Fibroblast of mammary gland (primary cell): ENCODE measurements around the gene PBX1.
A peak's percentile ranks its signal among the peaks of the same experiment; 100 is the strongest.

ENCODE experiments used
- DNase-seq: peaks from one replicate; pipeline ENCODE4 v3.0.0-alpha.2; 2010; ENCODE audit warnings: low read depth
- H3K4me3 ChIP-seq: 2 replicates; pipeline ENCODE4 v1.5.1; 2011; ENCODE audit warnings: low read depth, mild to moderate bottlenecking, low read length, moderate library complexity; ENCODE audit not compliant: control insufficient read depth
- TF ChIP-seq, protein P1 (sequence below): conservative IDR thresholded peaks from 2 replicates; pipeline ENCODE4 v1.5.1; 2011; ENCODE audit warnings: low read depth, low read length, inconsistent platforms; ENCODE audit not compliant: control insufficient read depth, insufficient read depth

PBX1 gene

DNA sequence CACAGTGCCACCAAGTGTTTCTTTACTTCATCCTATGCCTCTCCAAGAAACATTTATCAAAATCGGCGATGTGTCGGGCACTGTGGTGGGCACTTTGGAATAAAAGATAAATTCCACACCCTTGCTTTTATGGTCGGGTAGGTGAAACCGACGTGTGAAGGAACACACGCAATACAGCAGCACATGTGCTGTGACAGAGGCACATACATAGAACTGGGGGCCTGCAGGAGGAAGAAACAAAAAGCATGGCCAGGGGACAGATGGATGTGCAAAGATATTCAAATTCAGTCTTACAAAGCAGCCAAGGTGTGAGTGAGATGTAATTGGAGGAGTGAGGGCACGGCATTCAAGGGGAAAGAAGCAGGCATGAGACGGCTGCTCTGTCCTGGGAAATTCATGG, 282.0 kb downstream of the PBX1 start:
- DNase-seq: no peak
- TF ChIP-seq, protein P1, sequence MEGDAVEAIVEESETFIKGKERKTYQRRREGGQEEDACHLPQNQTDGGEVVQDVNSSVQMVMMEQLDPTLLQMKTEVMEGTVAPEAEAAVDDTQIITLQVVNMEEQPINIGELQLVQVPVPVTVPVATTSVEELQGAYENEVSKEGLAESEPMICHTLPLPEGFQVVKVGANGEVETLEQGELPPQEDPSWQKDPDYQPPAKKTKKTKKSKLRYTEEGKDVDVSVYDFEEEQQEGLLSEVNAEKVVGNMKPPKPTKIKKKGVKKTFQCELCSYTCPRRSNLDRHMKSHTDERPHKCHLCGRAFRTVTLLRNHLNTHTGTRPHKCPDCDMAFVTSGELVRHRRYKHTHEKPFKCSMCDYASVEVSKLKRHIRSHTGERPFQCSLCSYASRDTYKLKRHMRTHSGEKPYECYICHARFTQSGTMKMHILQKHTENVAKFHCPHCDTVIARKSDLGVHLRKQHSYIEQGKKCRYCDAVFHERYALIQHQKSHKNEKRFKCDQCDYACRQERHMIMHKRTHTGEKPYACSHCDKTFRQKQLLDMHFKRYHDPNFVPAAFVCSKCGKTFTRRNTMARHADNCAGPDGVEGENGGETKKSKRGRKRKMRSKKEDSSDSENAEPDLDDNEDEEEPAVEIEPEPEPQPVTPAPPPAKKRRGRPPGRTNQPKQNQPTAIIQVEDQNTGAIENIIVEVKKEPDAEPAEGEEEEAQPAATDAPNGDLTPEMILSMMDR: no peak
- H3K4me3 ChIP-seq: no peak overlapping the region

DNA sequence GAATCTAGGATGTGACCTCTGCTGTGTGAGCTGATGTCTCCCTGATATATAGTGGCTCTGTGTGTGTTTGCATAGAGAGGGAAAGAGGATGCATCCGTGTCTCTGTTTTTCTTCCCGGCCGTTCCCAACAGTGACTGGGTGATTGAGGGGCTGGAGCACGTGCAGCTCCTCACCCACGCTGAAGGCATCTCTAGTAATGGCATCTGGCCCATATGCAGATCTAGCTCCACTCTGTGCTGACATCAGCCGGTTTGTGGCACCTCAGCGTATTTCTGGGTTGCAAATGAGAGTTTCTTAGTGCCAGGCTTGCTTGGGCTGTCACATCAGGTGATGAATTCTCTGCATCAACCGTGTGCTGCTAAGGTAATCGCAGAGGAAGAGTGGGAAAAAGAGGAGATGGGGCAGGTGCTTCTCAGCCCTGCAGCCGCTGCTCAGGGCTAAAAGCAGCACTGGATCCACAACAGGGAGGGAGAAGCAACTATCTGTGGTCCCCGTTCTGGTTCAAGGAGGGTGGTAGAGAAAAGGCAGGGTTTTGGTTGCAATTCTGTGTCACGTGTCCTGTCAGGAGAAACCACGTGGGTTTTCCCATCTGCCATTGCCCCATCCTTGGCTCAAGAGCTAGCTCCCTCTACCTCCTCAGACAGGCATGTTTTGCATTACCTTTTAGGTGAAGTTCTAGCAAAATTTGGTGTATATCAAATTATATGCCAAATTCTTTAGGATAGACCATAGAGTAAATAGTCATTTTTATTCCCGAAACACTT, 282.9 kb downstream of the PBX1 start:
- no peak for DNase-seq
- TF ChIP-seq, protein P1: no peak
- H3K4me3 ChIP-seq: no peak overlapping the region

DNA sequence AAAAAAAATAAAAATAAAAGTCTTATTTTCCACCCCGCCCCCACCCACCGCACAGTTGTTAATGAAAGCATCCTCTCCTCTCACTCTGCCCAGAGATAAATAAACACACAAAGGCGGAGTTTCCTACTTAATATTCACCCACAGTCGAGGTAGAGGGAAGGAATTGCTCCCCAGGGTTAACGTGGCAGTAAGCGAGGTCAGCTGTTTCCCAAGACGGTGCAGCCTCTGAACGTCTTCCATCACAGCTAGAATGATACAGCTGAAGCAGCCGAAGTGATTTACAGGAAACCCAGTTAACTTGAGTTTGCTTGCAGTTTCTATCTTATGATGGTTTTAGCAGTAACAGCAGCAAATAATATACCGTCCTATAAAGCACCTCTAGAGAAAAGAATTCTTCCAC, 283.9 kb downstream of the PBX1 start:
- H3K4me3 ChIP-seq: no peak overlapping the region
- DNase-seq: peak; percentile 12
- TF ChIP-seq, protein P1: no peak

DNA sequence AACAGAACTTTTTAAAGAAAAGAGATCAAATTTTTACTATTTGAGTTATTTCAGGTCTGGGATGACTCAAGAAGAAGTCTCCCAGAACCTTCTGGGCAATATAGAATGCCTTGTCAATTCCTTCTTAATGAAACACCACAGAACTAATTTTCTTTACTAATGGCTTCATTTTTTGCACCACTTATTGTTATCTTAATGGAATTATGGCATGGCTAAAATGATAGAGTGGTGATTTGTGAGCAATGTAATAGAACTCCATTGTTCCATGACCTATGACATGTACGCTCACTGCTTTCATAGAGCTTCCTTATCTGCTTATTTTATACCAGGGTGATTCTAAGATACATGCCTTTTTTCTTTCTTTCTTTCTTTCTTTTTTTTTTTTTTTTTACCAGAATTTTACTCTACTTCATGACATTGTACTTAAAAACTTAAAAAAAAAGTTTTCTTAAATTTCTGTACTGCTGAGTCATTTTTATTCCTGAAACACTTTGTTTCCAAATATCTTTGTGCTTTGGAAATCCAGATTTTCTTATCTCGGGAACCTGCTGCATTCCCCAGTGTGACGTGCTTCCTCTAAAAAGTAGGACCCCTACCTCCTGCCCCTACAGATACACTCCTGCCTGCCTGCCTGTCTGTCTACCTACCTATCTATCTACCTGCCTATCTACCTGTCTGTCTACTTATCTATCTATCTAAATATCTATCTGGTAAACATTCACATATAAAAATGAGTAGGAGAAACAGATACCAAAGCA, 284.9 kb downstream of the PBX1 start:
- no peak for DNase-seq
- H3K4me3 ChIP-seq: no peak overlapping the region
- TF ChIP-seq, protein P1: no peak

DNA sequence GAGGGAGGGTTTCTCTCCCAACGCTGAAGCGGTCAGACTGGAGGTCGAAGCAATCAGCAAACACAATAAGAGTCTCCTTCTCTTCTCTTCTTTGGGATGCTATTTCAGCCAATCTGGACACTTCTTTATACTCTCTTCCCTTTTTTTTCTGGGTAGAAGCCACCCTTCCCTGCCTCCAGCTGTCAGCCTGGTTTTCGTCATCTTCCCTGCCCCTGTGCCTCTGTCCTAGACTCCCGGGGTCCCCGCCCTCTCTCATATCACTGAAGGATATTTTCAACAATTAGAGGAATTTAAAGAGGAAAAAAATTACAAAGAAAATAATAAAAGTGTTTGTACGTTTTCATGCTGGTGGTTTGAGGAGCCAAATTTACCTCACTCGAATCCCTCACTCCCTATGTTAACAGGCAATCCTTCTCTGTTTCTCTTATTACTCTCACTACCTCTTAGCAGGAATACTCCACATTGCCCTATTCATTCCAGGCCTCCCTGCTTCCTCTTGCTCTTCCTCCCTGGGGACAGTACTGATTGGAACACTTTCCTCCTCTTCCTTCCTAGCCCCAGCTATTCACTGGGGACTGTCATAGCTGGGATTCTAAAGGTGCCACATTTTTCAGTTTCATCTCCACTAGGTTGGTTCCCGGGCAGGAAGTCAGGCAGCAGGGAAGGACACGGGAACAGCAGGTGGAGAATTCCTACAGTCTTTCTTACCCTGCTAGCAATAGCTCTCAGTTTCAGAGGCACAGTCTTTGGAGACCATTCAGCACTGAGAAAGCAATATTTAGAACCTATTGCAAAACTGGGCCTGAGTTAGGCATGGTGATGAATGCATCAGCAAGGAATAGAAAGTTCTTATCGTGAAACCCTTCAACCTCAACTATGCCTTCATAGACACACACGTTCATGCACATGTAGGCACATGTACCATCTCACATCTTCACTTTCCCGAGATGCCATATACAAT, 288.0 kb downstream of the PBX1 start:
- H3K4me3 ChIP-seq: no peak overlapping the region
- DNase-seq: no peak
- TF ChIP-seq, protein P1: no peak

GRCh38 chr1:164853146-164853545, 294.2 kb downstream of the PBX1 start:
- DNase-seq: no peak
- TF ChIP-seq, protein P1: no peak
- no peak overlapping the region for H3K4me3 ChIP-seq
